ENCODE measurements around the gene IGF2BP3.
"Not testable (repeated sequence)": the region's sequence is repeated elsewhere in the genome, so short reads cannot be mapped to it uniquely, and the experiment has no call there.

IGF2BP3 gene

DNA sequence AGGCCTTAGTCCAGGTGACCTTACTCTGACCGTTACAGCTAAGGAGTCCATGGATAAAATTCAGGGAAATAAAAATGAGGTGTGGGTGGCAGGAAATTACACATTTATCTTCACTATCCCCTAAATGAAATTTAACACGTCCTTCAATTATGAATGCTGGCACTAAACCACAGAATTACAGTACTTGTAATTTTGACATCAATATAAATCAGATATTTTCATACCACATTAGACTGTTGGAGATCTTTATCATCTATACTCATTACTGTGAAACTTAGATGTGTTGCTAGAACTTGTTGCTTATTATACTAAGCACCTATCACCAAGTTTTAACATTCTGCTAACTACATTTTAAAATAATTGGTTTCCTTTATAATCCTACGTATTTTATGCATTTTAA is 51.1 kb downstream of the IGF2BP3 start:
- DNase-seq = no peak

- no peak for DNase-seq
Observed at GRCh38 chr7:23418046-23418445, 52.2 kb downstream of the IGF2BP3 start.

GRCh38 chr7:23415198-23415597 is 55.1 kb downstream of the IGF2BP3 start:
- DNase-seq = no peak

DNA sequence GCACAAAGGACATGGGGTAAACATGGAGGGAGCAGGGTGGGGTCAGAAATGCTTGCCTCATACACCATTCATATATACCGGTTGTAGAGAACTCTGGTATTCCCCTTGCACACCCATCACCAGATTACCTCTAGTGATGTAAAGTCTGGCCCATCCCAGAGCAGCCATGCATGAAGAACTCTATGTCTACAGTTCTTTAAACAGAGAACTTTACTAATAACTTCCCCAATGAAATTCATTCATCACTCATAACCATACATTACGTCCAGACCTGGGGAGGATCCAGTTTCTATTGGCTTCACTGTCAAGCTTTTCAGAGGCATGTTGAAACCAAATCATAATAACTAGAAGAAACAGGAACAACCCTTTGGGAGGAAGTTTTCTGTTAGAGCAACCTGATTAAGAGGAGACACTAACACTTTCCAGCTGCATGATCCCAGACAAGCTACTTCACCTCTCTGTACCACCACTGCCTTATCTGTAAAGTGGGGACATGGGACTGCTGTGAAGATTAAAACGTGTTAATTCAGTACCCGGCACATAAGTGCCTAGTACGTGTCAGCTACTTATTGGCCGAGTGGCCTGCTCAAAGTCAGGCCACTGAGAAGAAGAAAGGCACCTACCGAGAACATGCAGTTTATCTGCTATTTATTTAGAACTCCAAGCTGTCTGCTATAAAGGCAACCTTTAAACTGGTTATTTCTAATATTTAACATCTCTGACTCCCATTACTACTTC is 59.7 kb downstream of the IGF2BP3 start:
- no peak for DNase-seq

DNA sequence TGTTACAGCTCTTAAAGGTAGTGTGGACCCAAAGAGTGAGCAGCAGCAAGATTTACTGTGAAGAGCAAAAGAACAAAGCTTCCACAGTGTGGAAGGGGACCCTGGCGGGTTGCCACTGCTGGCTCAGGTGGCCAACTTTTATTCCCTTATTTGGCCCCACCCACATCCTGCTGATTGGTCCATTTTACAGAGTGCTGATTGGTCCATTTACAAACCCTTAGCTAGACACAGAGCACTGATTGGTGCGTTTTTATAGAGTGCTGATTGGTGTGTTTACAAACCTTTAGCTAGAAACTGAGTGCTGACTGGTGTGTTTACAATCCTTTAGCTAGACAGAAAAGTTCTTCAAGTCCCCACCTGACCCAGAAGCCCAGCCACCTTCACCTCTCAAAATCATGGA is 63.7 kb downstream of the IGF2BP3 start:
- DNase-seq = not testable (repeated sequence)

DNA sequence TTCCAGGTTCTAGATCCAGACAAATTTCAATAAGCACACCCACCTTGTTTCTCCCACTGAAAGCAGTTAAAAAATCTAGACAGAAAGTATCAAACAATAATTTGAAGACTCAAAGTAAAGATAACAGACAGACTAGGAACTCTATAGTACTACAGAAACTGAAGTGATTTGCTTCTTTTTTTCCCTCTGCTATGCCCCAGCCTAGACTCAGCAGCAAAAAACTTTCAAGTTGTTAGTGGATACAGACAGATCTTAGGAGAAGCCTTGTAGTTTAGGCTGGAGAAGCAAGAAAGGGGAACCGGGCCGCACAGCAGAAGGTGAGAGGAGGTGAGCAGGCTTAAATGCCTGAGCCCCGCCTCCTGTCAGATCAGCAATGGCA is 65.1 kb downstream of the IGF2BP3 start:
- no peak for DNase-seq

DNA sequence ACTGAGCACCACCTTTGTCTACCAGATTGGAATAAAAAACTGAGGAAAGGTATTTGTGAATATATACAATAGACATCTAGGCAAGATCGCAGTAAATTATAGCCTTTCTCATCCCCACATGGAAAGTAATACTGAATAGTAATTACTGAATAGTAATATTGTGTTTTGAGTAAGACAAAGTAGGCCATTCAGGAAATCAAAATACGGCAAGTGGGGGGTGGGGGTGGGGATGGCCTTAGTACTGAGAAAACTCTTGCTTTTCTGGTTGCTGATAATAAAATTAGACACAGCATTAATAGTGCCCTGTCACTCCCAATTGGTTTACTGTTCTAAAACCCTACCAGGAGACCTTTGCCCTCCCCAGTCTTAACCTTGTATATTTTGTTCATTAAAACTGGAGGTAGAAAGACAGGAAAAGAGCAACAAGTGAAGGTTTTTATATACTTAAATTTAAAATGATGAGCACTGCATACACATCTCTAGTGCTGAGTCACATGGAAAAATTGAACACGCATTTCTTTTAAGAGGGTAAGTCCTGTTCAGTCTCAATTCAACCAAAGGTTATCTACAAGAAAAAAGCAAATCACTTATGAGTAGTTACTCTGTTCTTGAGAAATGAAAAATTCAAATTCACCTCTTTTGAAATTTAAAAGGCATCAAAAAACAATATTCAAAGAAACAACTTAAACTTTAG is 65.6 kb downstream of the IGF2BP3 start:
- DNase-seq = no peak

DNA sequence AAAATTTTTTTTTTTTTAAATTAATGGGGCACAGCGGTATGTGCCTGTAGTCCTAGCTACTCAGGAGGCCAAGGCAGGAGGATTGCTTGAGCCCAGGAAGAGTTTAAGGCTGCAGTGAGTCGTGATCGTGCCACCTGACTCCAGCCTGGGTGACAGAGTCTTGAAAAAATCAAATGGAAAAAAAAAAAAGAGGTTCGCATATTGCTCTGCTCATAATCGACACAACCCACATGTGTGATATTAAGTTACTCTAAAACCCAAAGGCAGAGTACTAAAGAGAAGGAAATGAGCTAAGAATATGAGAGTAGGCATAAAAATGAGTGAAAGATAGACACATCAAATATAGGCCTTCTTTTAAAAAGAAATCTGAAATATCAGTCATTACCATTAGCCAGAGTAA is 66.3 kb downstream of the IGF2BP3 start:
- DNase-seq = no peak

DNA sequence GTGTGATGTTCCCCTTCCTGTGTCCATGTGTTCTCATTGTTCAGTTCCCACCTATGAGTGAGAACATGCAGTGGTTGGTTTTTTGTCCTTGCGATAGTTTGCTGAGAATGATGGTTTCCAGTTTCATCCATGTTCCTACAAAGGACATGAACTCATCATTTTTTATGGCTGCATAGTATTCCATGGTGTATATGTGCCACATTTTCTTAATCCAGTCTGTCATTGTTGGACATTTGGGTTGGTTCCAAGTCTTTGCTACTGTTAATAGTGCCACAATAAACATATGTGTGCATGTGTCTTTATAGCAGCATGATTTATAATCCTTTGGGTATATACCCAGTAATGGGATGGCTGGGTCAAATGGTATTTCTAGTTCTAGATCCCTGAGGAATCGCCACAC is 72.2 kb downstream of the IGF2BP3 start:
- not testable (repeated sequence) for DNase-seq

GRCh38 chr7:23397241-23397640 is 73.0 kb downstream of the IGF2BP3 start:
- no peak for DNase-seq

DNA sequence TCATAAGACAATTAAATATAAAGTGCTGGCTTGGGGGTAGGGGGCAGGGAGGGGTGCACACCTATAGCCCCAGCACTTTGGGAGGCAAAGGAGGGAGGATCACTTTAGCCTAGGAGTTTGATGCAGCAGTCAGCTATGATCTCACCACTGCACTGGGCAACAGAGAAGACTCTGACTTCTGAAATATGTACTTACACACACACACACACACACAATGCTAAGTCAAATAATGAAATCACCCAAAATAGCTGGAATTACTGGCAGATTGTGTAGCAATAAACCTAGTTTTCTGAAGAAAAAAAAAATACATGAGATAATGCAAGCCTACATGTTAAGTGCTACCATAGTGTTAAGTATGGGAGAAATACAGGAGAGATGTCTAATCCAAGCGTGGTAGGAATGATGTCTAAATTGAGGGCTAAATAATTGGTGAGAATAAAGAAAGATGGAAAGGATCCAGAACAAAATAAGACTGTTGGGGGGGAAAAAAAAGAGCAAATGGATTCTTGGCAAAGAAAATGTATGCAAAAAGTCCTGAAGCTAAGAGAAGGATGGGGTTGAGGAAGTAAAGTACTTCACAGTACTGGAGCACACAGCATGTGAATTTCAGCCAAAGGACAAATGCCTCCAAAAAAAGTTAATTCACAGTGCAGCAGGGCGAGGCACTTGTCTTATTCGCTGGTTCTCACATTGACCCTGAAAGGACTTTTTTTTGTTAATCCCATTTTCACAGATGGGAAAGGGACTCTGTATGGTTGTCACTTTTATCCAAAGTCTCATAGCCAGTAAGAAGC is 73.9 kb downstream of the IGF2BP3 start:
- no peak for DNase-seq

GRCh38 chr7:23394488-23395171 is 75.7 kb downstream of the IGF2BP3 start:
- peak; percentile 90 for DNase-seq

GRCh38 chr7:23393636-23394035 is 76.7 kb downstream of the IGF2BP3 start:
- no peak for DNase-seq

DNA sequence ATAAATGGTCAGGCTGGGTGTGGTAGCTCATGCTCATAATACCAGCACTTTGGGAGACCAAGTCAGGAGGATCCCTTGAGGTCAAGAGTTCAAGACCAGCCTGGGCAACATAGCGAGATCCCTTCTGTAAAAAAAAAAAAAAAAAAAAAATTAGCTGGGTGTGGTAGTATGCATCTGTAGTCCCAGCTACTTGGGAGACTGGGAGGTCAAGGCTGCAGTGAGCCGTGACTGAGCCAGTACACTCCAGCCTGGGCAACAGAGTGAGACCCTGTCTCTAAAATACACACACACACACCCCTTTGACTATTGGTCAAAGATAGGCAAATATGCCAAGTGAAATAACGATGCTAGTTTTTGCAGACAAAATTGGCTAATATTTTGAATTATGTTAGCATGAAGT is 80.6 kb downstream of the IGF2BP3 start:
- DNase-seq = no peak

GRCh38 chr7:23387583-23387982 is 82.7 kb downstream of the IGF2BP3 start:
- DNase-seq = no peak

GRCh38 chr7:23385140-23385539 is 85.2 kb downstream of the IGF2BP3 start:
- DNase-seq = no peak

GRCh38 chr7:23383225-23383624 is 87.1 kb downstream of the IGF2BP3 start:
- DNase-seq = no peak

GRCh38 chr7:23380961-23381360 is 89.3 kb downstream of the IGF2BP3 start:
- no peak for DNase-seq

- DNase-seq = no peak
Observed at GRCh38 chr7:23380556-23380955, 89.7 kb downstream of the IGF2BP3 start.

DNA sequence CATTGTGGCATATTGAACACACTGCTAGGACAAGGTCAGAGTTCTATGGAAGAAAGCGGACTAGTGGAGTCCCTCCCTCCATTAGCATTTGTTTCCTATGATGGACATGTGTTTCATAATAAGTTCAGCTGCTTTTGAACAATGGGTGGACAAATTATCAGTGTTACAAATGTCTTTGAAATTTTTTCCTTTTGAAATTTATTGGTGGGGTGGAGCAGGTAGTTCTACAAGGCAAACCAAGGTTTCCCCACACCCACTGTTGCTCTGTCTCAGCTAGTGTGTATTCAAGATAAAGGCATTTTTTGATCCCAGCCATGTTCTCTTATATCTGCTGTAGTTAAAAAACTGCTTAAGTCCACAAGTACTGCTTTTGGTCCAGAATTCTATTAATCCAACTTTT is 91.3 kb downstream of the IGF2BP3 start:
- DNase-seq = no peak

DNA sequence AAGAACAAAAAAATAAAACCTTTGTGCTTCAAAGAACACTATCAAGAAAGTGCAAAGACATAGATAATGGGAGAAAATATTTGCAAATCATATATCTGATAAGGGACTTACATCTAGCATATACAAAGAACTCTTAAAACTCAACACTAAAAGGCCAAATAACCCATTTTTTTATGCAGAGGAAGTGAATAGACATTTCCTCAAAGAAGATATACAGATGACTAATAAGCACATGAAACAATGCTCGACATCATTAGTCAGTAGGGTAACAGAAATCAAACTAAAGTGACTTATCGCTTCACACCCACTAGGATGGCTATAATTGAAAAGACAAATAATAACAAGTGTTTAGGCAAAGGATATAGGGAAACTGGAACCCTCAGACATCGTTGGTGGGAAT is 93.2 kb downstream of the IGF2BP3 start:
- DNase-seq = no peak

DNA sequence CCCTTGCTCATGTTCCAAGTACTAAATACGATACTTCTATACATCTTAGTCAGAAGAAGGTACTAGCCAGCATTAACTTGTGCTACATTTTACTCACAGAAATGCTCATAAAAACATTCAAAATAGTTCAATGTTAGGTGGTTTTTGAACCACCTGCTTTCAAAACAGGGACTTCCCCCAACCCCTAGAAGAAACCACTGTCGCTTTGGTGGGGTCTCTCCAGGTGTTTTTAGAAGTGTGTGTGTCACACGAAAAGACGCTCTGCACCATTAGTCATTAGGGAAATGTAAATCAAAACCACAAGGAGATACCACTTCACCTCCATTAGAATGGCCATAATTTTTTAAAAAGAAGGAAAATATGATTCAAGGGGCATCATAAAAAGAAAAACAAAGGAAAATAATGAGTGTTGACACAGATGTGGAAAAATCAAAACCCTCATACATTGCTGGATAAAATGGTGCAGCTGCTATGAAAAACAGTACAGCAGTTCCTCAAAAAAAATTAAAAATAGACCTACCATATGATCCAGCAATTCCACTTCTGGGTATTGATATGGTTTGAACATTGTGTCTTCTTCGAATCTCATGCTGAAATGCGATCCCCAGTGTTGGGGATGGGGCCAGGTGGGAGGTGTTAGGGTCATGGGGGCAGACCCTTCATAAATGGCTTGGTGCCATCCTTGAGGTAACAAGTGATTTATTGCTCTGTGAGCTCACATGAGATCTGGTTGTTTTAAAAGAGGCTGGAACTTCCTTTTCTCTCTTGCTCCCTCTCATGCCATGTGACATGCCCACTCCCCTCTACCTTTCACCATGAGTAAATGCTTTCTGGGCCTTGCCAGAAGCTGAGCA is 96.9 kb downstream of the IGF2BP3 start:
- peak; percentile 76 for DNase-seq

Measured in NCI-H1105 (cell line).